ENCODE measurements around the gene PRKD2. TPM values are rescaled to one million over a fixed set of nuclear protein-coding genes. Genes with fewer than 3 reads are reported as not detected.

PRKD2 gene
- total RNA-seq, 1 donor = 9.0 TPM

GRCh38 chr19:46718934-46719622 lies 2.2 kb upstream of the PRKD2 start:
- H3K27ac ChIP-seq (ENCODE audit: low read depth, low read length) = no peak overlapping the region
- no peaks in the 10 kb centered on the region for H3K27me3 ChIP-seq (ENCODE audit: insufficient read depth, low read length)
- H4K20me1 ChIP-seq (ENCODE audit: insufficient read depth, low read length) = peaks cover 6% of the 10 kb centered on the region
- peak; percentile 72 for DNase-seq (ENCODE audit: insufficient read length, low spot score, missing footprints)
- H2AFZ ChIP-seq (ENCODE audit: low read length) = no peak overlapping the region
- peaks cover 51% of the 10 kb centered on the region for H3K36me3 ChIP-seq (ENCODE audit: insufficient read depth, low read length)
- H3K4me1 ChIP-seq (ENCODE audit: insufficient read depth, low read length) = peaks cover 12% of the 10 kb centered on the region
- no peak overlapping the region for H3K4me3 ChIP-seq (ENCODE audit: insufficient read depth, low read length)
- TF ChIP-seq CTCF (IDR thresholded peaks at IDR 0.05; ENCODE audit: extremely low read depth, low read depth, low read length) = no peak
- peaks cover 23% of the 10 kb centered on the region for H3K79me2 ChIP-seq (ENCODE audit: insufficient read depth, low read length)
- H3K4me2 ChIP-seq (ENCODE audit: insufficient read depth, low read length) = no peak overlapping the region
- H3K9me3 ChIP-seq (ENCODE audit: low read depth, low read length) = no peaks in the 10 kb centered on the region

- Histone ChIP-seq H3K4me2 (ENCODE audit: insufficient read depth, low read length) (peak overlapping the region; percentile 97), H3K27ac (ENCODE audit: low read depth, low read length) (peak overlapping the region; percentile 28), H2AFZ (ENCODE audit: low read length) (no peak overlapping the region), H3K9me3 (ENCODE audit: low read depth, low read length) (no peaks in the 10 kb centered on the region), H3K27me3 (ENCODE audit: insufficient read depth, low read length) (no peaks in the 10 kb centered on the region), H3K4me3 (ENCODE audit: insufficient read depth, low read length) (no peak overlapping the region), H4K20me1 (ENCODE audit: insufficient read depth, low read length) (peaks cover 5% of the 10 kb centered on the region), H3K79me2 (ENCODE audit: insufficient read depth, low read length) (peaks cover 23% of the 10 kb centered on the region), H3K4me1 (ENCODE audit: insufficient read depth, low read length) (peaks cover 12% of the 10 kb centered on the region), H3K36me3 (ENCODE audit: insufficient read depth, low read length) (peaks cover 44% of the 10 kb centered on the region)
- DNase-seq (ENCODE audit: insufficient read length, low spot score, missing footprints) = peak; percentile 85
- no peak for TF ChIP-seq CTCF (IDR thresholded peaks at IDR 0.05; ENCODE audit: extremely low read depth, low read depth, low read length)
These were observed 1.4 kb upstream of the PRKD2 start for GRCh38 chr19:46718157-46718933.

DNA sequence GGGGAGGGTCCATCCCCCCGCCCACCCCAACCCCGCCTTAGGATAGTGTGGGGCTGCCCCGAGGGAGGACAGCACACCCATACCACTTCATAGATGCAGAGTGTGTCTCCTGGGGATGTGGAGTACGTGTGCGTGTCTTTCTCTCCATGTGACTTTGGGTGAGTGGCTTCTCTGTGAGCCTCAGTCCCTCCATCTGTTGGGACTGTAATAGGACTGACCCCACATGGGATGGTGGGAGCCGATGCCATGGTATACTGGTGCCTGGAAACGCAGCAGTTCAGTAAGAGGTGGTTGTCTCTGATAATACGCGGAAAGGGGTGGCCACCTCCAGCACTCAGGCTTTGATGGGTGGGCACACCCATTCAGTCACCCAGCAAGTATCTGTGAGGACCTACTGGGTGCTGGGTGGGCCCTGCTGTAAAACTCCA lies 816 bp upstream of the PRKD2 start:
- Histone ChIP-seq H3K4me2 (ENCODE audit: insufficient read depth, low read length) (peak overlapping the region; percentile 97), H4K20me1 (ENCODE audit: insufficient read depth, low read length) (peaks cover 3% of the 10 kb centered on the region), H3K36me3 (ENCODE audit: insufficient read depth, low read length) (peaks cover 38% of the 10 kb centered on the region), H3K27ac (ENCODE audit: low read depth, low read length) (peak overlapping the region; percentile 72), H2AFZ (ENCODE audit: low read length) (no peak overlapping the region), H3K4me1 (ENCODE audit: insufficient read depth, low read length) (peaks cover 12% of the 10 kb centered on the region), H3K9me3 (ENCODE audit: low read depth, low read length) (no peaks in the 10 kb centered on the region), H3K79me2 (ENCODE audit: insufficient read depth, low read length) (peaks cover 23% of the 10 kb centered on the region), H3K4me3 (ENCODE audit: insufficient read depth, low read length) (peak overlapping the region; percentile 86), H3K27me3 (ENCODE audit: insufficient read depth, low read length) (no peaks in the 10 kb centered on the region)
- DNase-seq (ENCODE audit: insufficient read length, low spot score, missing footprints) = no peak
- no peak for TF ChIP-seq CTCF (IDR thresholded peaks at IDR 0.05; ENCODE audit: extremely low read depth, low read depth, low read length)

DNA sequence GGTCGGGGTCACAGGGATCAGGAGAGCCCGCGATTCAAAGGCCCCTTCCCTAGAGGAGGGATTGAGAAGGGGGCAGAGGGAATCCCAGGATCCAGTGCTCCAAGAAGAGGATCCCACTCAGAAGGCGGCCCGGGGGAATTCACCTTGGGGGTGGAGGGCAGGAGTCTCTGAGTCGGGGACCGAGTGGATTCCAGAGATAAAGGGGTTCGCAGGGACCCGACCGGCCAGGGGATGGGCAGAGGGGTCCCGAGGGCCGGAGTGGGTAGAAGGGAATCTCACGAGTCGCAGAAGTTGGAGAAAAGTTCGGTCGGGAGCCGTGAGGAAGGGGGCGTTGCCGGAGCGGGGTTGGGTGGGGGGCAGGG lies 261 bp downstream of the PRKD2 start:
- H3K4me2 ChIP-seq (ENCODE audit: insufficient read depth, low read length) = peak overlapping the region; percentile 97
- peak overlapping the region; percentile 86 for H3K4me3 ChIP-seq (ENCODE audit: insufficient read depth, low read length)
- peak; percentile 79 for DNase-seq (ENCODE audit: insufficient read length, low spot score, missing footprints)
- TF ChIP-seq CTCF (IDR thresholded peaks at IDR 0.05; ENCODE audit: extremely low read depth, low read depth, low read length) = no peak
- H2AFZ ChIP-seq (ENCODE audit: low read length) = peak overlapping the region; percentile 56
- H3K36me3 ChIP-seq (ENCODE audit: insufficient read depth, low read length) = peaks cover 28% of the 10 kb centered on the region
- H3K9me3 ChIP-seq (ENCODE audit: low read depth, low read length) = no peaks in the 10 kb centered on the region
- peak overlapping the region; percentile 80 for H3K27ac ChIP-seq (ENCODE audit: low read depth, low read length)
- H3K4me1 ChIP-seq (ENCODE audit: insufficient read depth, low read length) = peaks cover 12% of the 10 kb centered on the region
- no peaks in the 10 kb centered on the region for H3K27me3 ChIP-seq (ENCODE audit: insufficient read depth, low read length)
- no peaks in the 10 kb centered on the region for H4K20me1 ChIP-seq (ENCODE audit: insufficient read depth, low read length)
- peaks cover 23% of the 10 kb centered on the region for H3K79me2 ChIP-seq (ENCODE audit: insufficient read depth, low read length)
